ENCODE results near the gene TVP23C.

TVP23C gene

GRCh38 chr17:15496735-15497670 is 66.3 kb downstream of the TVP23C start:
- H3K36me3 ChIP-seq (ENCODE audit: low read depth), result no peaks in the 10 kb centered on the region; the same call in 1 of the 2 replicates
- H3K27ac ChIP-seq (ENCODE audit: poor library complexity, severe bottlenecking), result no peak overlapping the region
- ATAC-seq (ENCODE audit: low read depth) (no peak), DNase-seq (ENCODE audit: low spot score) (no peak)
- TF ChIP-seq, protein P1, sequence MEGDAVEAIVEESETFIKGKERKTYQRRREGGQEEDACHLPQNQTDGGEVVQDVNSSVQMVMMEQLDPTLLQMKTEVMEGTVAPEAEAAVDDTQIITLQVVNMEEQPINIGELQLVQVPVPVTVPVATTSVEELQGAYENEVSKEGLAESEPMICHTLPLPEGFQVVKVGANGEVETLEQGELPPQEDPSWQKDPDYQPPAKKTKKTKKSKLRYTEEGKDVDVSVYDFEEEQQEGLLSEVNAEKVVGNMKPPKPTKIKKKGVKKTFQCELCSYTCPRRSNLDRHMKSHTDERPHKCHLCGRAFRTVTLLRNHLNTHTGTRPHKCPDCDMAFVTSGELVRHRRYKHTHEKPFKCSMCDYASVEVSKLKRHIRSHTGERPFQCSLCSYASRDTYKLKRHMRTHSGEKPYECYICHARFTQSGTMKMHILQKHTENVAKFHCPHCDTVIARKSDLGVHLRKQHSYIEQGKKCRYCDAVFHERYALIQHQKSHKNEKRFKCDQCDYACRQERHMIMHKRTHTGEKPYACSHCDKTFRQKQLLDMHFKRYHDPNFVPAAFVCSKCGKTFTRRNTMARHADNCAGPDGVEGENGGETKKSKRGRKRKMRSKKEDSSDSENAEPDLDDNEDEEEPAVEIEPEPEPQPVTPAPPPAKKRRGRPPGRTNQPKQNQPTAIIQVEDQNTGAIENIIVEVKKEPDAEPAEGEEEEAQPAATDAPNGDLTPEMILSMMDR (IDR thresholded peaks at IDR 0.05; ENCODE audit: poor library complexity, severe bottlenecking), result no peak
- H3K4me1 ChIP-seq (ENCODE audit: insufficient read depth, poor library complexity, severe bottlenecking), result no peaks in the 10 kb centered on the region
- H3K4me3 ChIP-seq (ENCODE audit: severe bottlenecking), result no peak overlapping the region
- no peaks in the 10 kb centered on the region for H3K27me3 ChIP-seq (ENCODE audit: insufficient read depth, poor library complexity, severe bottlenecking)
- no peaks in the 10 kb centered on the region for H3K9me3 ChIP-seq (ENCODE audit: severe bottlenecking)

GRCh38 chr17:15494821-15495220 is 68.5 kb downstream of the TVP23C start:
- H3K4me1 ChIP-seq (ENCODE audit: insufficient read depth, poor library complexity, severe bottlenecking), result no peaks in the 10 kb centered on the region
- H3K27me3 ChIP-seq (ENCODE audit: insufficient read depth, poor library complexity, severe bottlenecking), result no peaks in the 10 kb centered on the region
- H3K4me3 ChIP-seq (ENCODE audit: severe bottlenecking), result no peak overlapping the region
- no peaks in the 10 kb centered on the region for H3K9me3 ChIP-seq (ENCODE audit: severe bottlenecking)
- TF ChIP-seq, protein P1 (IDR thresholded peaks at IDR 0.05; ENCODE audit: poor library complexity, severe bottlenecking), result no peak
- DNase-seq (ENCODE audit: low spot score) (no peak), ATAC-seq (ENCODE audit: low read depth) (no peak)
- no peak overlapping the region for H3K27ac ChIP-seq (ENCODE audit: poor library complexity, severe bottlenecking)
- no peaks in the 10 kb centered on the region for H3K36me3 ChIP-seq (ENCODE audit: low read depth)

DNA sequence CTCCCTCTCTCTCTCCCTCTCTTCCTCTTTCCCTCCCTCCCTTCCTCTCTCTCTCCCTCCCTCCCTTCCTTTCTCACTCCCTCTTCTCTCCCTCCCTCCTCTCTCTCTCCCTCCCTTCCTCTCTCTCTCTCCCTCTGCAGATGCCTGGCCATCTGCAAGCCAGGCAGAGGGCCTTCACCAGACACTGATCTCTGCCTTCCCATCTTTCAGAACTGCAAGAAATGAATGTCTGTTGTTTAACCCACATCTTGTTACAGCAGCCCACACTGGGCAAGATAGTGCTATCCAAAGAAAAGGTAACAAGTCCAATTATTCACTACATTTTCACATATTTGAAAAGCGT is 69.6 kb downstream of the TVP23C start:
- Histone ChIP-seq H3K27me3 (ENCODE audit: insufficient read depth, poor library complexity, severe bottlenecking) (no peaks in the 10 kb centered on the region), H3K9me3 (ENCODE audit: severe bottlenecking) (no peaks in the 10 kb centered on the region), H3K36me3 (ENCODE audit: low read depth) (no peaks in the 10 kb centered on the region), H3K27ac (ENCODE audit: poor library complexity, severe bottlenecking) (no peak overlapping the region), H3K4me3 (ENCODE audit: severe bottlenecking) (no peak overlapping the region), H3K4me1 (ENCODE audit: insufficient read depth, poor library complexity, severe bottlenecking) (no peaks in the 10 kb centered on the region)
- ATAC-seq (ENCODE audit: low read depth), result no peak
- DNase-seq (ENCODE audit: low spot score), result no peak
- TF ChIP-seq, protein P1 (IDR thresholded peaks at IDR 0.05; ENCODE audit: poor library complexity, severe bottlenecking), result no peak

- TF ChIP-seq, protein P1 (IDR thresholded peaks at IDR 0.05; ENCODE audit: poor library complexity, severe bottlenecking), result no peak
- no peak for ATAC-seq (ENCODE audit: low read depth)
- H3K4me1 ChIP-seq (ENCODE audit: insufficient read depth, poor library complexity, severe bottlenecking), result no peaks in the 10 kb centered on the region
- no peaks in the 10 kb centered on the region for H3K27me3 ChIP-seq (ENCODE audit: insufficient read depth, poor library complexity, severe bottlenecking)
- H3K4me3 ChIP-seq (ENCODE audit: severe bottlenecking), result no peak overlapping the region
- no peak for DNase-seq (ENCODE audit: low spot score)
- no peak overlapping the region for H3K27ac ChIP-seq (ENCODE audit: poor library complexity, severe bottlenecking)
- no peaks in the 10 kb centered on the region for H3K9me3 ChIP-seq (ENCODE audit: severe bottlenecking)
- H3K36me3 ChIP-seq (ENCODE audit: low read depth), result no peaks in the 10 kb centered on the region
Observed at GRCh38 chr17:15492791-15493692, 70.2 kb downstream of the TVP23C start.

Data from RWPE2 (cell line).